Osteoblast (primary cell): ENCODE results near the gene CAND2. TPM values are rescaled to one million over a fixed set of nuclear protein-coding genes. Genes with fewer than 3 reads are reported as not detected.

Source experiments
- DNase-seq: peaks from one replicate; pipeline ENCODE4 v3.0.0; 2011; ENCODE audit warnings: low spot score, mixed read lengths; ENCODE audit not compliant: insufficient read length; ENCODE audit errors: missing footprints
- H2AFZ ChIP-seq: 2 replicates; pipeline ENCODE4 v1.6.0; 2011; ENCODE audit warnings: mild to moderate bottlenecking, low read length
- H3K27ac ChIP-seq: 2 replicates; pipeline ENCODE4 v1.5.1; 2011; ENCODE audit warnings: mild to moderate bottlenecking, low read depth, low read length, moderate library complexity
- H3K27me3 ChIP-seq: 2 replicates; pipeline ENCODE4 v1.6.0; 2012; ENCODE audit warnings: mild to moderate bottlenecking, control low read depth, inconsistent platforms, low read length, moderate library complexity; ENCODE audit not compliant: insufficient read depth
- H3K36me3 ChIP-seq: 2 replicates; pipeline ENCODE4 v1.5.1; 2011; ENCODE audit warnings: mild to moderate bottlenecking, low read length, control low read depth, moderate library complexity; ENCODE audit not compliant: insufficient read depth
- H3K4me1 ChIP-seq: 2 replicates; pipeline ENCODE4 v1.5.1; 2011; ENCODE audit warnings: mild to moderate bottlenecking, low read length, control low read depth, moderate library complexity; ENCODE audit not compliant: insufficient read depth
- H3K4me2 ChIP-seq: 2 replicates; pipeline ENCODE4 v1.6.0; 2011; ENCODE audit warnings: mild to moderate bottlenecking, low read length; ENCODE audit not compliant: insufficient read depth
- H3K4me3 ChIP-seq: fragments of 200-600 bp; sonication (generic); 3 replicates; pipeline ENCODE4 v1.5.1; 2012; ENCODE audit warnings: mild to moderate bottlenecking, low read length, inconsistent platforms; ENCODE audit not compliant: insufficient read depth
- H3K79me2 ChIP-seq: 2 replicates; pipeline ENCODE4 v1.6.0; 2012; ENCODE audit warnings: mild to moderate bottlenecking, low read length, control low read depth, inconsistent platforms; ENCODE audit not compliant: insufficient read depth
- H3K9me3 ChIP-seq: 2 replicates; pipeline ENCODE4 v1.5.1; 2011; ENCODE audit warnings: low read depth, low read length, control low read depth
- H4K20me1 ChIP-seq: 2 replicates; pipeline ENCODE4 v1.6.0; 2012; ENCODE audit warnings: mild to moderate bottlenecking, low read length, control low read depth; ENCODE audit not compliant: insufficient read depth
- CTCF ChIP-seq: IDR thresholded peaks from 2 replicates; pipeline ENCODE4 v1.5.1; 2011; ENCODE audit warnings: mild to moderate bottlenecking, low read depth, low read length, moderate library complexity; ENCODE audit errors: extremely low read depth
- total RNA-seq: library from RNA; depleted of rRNA; stranded (reverse); fragments of >200 nt; gene quantifications from 2 replicates; pipeline ENCODE4 v1.2.3, GENCODE V29; 2012

The CAND2 gene
- total RNA-seq, 1 donor: 1.4 TPM

GRCh38 chr3:12771236-12771635 is 25.2 kb upstream of the CAND2 start:
- DNase-seq: no peak
- no peak overlapping the region for H3K4me3 ChIP-seq
- H3K27me3 ChIP-seq: peaks cover 7% of the 10 kb centered on the region
- no peak overlapping the region for H2AFZ ChIP-seq
- H3K9me3 ChIP-seq: no peaks in the 10 kb centered on the region
- H3K4me2 ChIP-seq: no peak overlapping the region
- no peaks in the 10 kb centered on the region for H4K20me1 ChIP-seq
- no peak overlapping the region for H3K27ac ChIP-seq
- no peaks in the 10 kb centered on the region for H3K79me2 ChIP-seq
- H3K4me1 ChIP-seq: no peaks in the 10 kb centered on the region
- TF ChIP-seq CTCF: no peak
- no peaks in the 10 kb centered on the region for H3K36me3 ChIP-seq

GRCh38 chr3:12772462-12772861 is 24.0 kb upstream of the CAND2 start:
- no peaks in the 10 kb centered on the region for H3K79me2 ChIP-seq
- no peaks in the 10 kb centered on the region for H4K20me1 ChIP-seq
- H2AFZ ChIP-seq: no peak overlapping the region
- peaks cover 7% of the 10 kb centered on the region for H3K27me3 ChIP-seq
- H3K4me1 ChIP-seq: no peaks in the 10 kb centered on the region
- no peak overlapping the region for H3K27ac ChIP-seq
- no peak for DNase-seq
- H3K36me3 ChIP-seq: no peaks in the 10 kb centered on the region
- no peak overlapping the region for H3K4me3 ChIP-seq
- H3K9me3 ChIP-seq: no peaks in the 10 kb centered on the region
- H3K4me2 ChIP-seq: no peak overlapping the region
- no peak for TF ChIP-seq CTCF

- no peak overlapping the region for H2AFZ ChIP-seq
- H3K27me3 ChIP-seq: peaks cover 7% of the 10 kb centered on the region
- no peak overlapping the region for H3K27ac ChIP-seq
- DNase-seq: no peak
- H3K79me2 ChIP-seq: no peaks in the 10 kb centered on the region
- H3K4me3 ChIP-seq: no peak overlapping the region
- H3K4me2 ChIP-seq: no peak overlapping the region
- no peak for TF ChIP-seq CTCF
- H3K36me3 ChIP-seq: no peaks in the 10 kb centered on the region
- no peaks in the 10 kb centered on the region for H3K4me1 ChIP-seq
- no peaks in the 10 kb centered on the region for H4K20me1 ChIP-seq
- H3K9me3 ChIP-seq: no peaks in the 10 kb centered on the region
These were observed 23.3 kb upstream of the CAND2 start for GRCh38 chr3:12773030-12773709.

- TF ChIP-seq CTCF: no peak
- H3K36me3 ChIP-seq: no peaks in the 10 kb centered on the region
- DNase-seq: no peak
These were observed 22.8 kb upstream of the CAND2 start for GRCh38 chr3:12773710-12774086.

More at GRCh38 chr3:12773710-12774086, 22.8 kb upstream of the CAND2 start:
- Histone ChIP-seq H3K9me3 (no peaks in the 10 kb centered on the region), H3K79me2 (no peaks in the 10 kb centered on the region), H3K4me3 (no peak overlapping the region), H3K4me1 (no peaks in the 10 kb centered on the region), H2AFZ (no peak overlapping the region), H3K4me2 (no peak overlapping the region), H3K27ac (no peak overlapping the region), H3K27me3 (peaks cover 7% of the 10 kb centered on the region), H4K20me1 (no peaks in the 10 kb centered on the region)
